ENCODE results near the gene TCF4.

Gene TCF4

GRCh38 chr18:55179835-55180234, 408.2 kb downstream of the TCF4 start:
- DNase-seq (ENCODE audit: low read depth): no peak

- DNase-seq (ENCODE audit: low read depth): no peak
Observed at GRCh38 chr18:55179425-55179824, 408.6 kb downstream of the TCF4 start.

- DNase-seq (ENCODE audit: low read depth): no peak
Observed at GRCh38 chr18:55173291-55173690, 414.7 kb downstream of the TCF4 start.

Measured in stimulated activated CD8-positive, alpha-beta memory T cell treated with anti-CD3 and anti-CD28 coated beads, Interleukin-15, amount 100 ng/mL, for 24 hours (primary cell).